Activated B cell treated with CpG ODN at 0.5 μM for 24 hours (primary cell): ENCODE data around the gene SMPD3. TPM values are rescaled to one million over a fixed set of nuclear protein-coding genes. Genes with fewer than 3 reads are reported as not detected.

ENCODE experiments used
- ATAC-seq: fragments of 200-7000 bp; cut with Tn5 transposase; one replicate; pipeline ENCODE4 v1.10.0; 2021; ENCODE audit warnings: low read depth, mild to moderate bottlenecking, moderate library complexity
- CTCF ChIA-PET: fragments of 350-600 bp; sonication (Branson Sonifier 250); formaldehyde crosslinking; loops from one replicate; lab custom pipeline; 2021; ENCODE audit warnings: antibody characterized with exemption; lab: Charles Lee
- POLR2A ChIA-PET: fragments of 350-600 bp; sonication (Branson Sonifier 250); formaldehyde crosslinking; loops from one replicate; lab custom pipeline; 2021; ENCODE audit warnings: antibody characterized with exemption; lab: Charles Lee
- DNase-seq: peaks from one replicate; pipeline ENCODE4 v3.0.0; 2022
- H3K27ac Mint-ChIP-seq: one replicate; pipeline ENCODE4 v1.8.0; 2020; ENCODE audit warnings: mixed read lengths
- H3K27me3 Mint-ChIP-seq: one replicate; pipeline ENCODE4 v1.8.0; 2021; ENCODE audit warnings: mixed read lengths
- H3K36me3 Mint-ChIP-seq: one replicate; pipeline ENCODE4 v1.8.0; 2021; ENCODE audit warnings: low read depth, mixed read lengths
- H3K4me1 Mint-ChIP-seq: one replicate; pipeline ENCODE4 v1.8.0; 2021; ENCODE audit warnings: mixed read lengths
- H3K4me3 Mint-ChIP-seq: one replicate; pipeline ENCODE4 v1.8.0; 2020; ENCODE audit warnings: mild to moderate bottlenecking, mixed read lengths
- H3K9me3 Mint-ChIP-seq: one replicate; pipeline ENCODE4 v1.8.0; 2020; ENCODE audit warnings: mixed read lengths
- CTCF ChIP-seq: fragments of 200-600 bp; IDR thresholded peaks from one replicate; pipeline ENCODE4 v1.8.0; 2022; ENCODE audit warnings: antibody characterized with exemption, mild to moderate bottlenecking
- intact Hi-C: fragments of 100-400 bp; cut with micrococcal nuclease; formaldehyde crosslinking; loops from one replicate; pipeline ENCODE4 v1.15.1; 2024
- total RNA-seq: library from RNA; stranded (reverse); gene quantifications from 2 replicates; pipeline ENCODE4 v1.2.3, GENCODE V29; 2022

Gene SMPD3
- total RNA-seq, 1 donor from 2014 or later = 0.35 TPM

GRCh38 chr16:68345351-68345810, 102.9 kb downstream of the SMPD3 start:
- Mint-ChIP-seq H3K27ac (no peak overlapping the region), H3K9me3 (no peaks in the 10 kb centered on the region), H3K27me3 (no peaks in the 10 kb centered on the region), H3K4me3 (no peak overlapping the region), H3K36me3 (peaks cover 82% of the 10 kb centered on the region), H3K4me1 (no peaks in the 10 kb centered on the region)
- DNase-seq (no peak), ATAC-seq (no peak)
- TF ChIP-seq CTCF = no peak
- intact Hi-C loops = no loop called here
- ChIA-PET POLR2A (interaction anchor here (0.7 kb wide), 1 partner anchor 1127 kb away, joined by 6 read pairs; no protein-coding TSS in a partner anchor), CTCF (interaction anchor here (1.8 kb wide), 1 partner anchor 84 kb away, joined by 5 read pairs; no protein-coding TSS in a partner anchor)

- intact Hi-C loops = no loop called here
- ATAC-seq = no peak
- TF ChIP-seq CTCF = no peak
- DNase-seq = no peak
- Mint-ChIP-seq H3K9me3 (no peaks in the 10 kb centered on the region), H3K36me3 (peaks cover 84% of the 10 kb centered on the region), H3K27me3 (no peaks in the 10 kb centered on the region), H3K4me1 (no peaks in the 10 kb centered on the region), H3K27ac (no peak overlapping the region), H3K4me3 (no peak overlapping the region)
- CTCF ChIA-PET = interaction anchor here (1.8 kb wide), 1 partner anchor 83 kb away, joined by 5 read pairs; no protein-coding TSS in a partner anchor
- POLR2A ChIA-PET = no interaction called here
Measured at GRCh38 chr16:68344252-68344651, 104.1 kb downstream of the SMPD3 start.

GRCh38 chr16:68343137-68343536, 105.2 kb downstream of the SMPD3 start:
- ATAC-seq (no peak), DNase-seq (no peak)
- no peak for TF ChIP-seq CTCF
- POLR2A ChIA-PET = no interaction called here
- no peaks in the 10 kb centered on the region for H3K9me3 Mint-ChIP-seq
- peaks cover 85% of the 10 kb centered on the region for H3K36me3 Mint-ChIP-seq
- CTCF ChIA-PET = no interaction called here
- no peak overlapping the region for H3K27ac Mint-ChIP-seq
- intact Hi-C loops = no loop called here
- no peak overlapping the region for H3K4me3 Mint-ChIP-seq
- no peaks in the 10 kb centered on the region for H3K4me1 Mint-ChIP-seq
- H3K27me3 Mint-ChIP-seq = no peaks in the 10 kb centered on the region

GRCh38 chr16:68342620-68343019, 105.7 kb downstream of the SMPD3 start:
- intact Hi-C loops = no loop called here
- ChIA-PET POLR2A (no interaction called here), CTCF (no interaction called here)
- no peaks in the 10 kb centered on the region for H3K9me3 Mint-ChIP-seq
- no peaks in the 10 kb centered on the region for H3K4me1 Mint-ChIP-seq
- DNase-seq (no peak), ATAC-seq (no peak)
- no peak for TF ChIP-seq CTCF
- H3K27me3 Mint-ChIP-seq = no peaks in the 10 kb centered on the region
- H3K4me3 Mint-ChIP-seq = no peak overlapping the region
- no peak overlapping the region for H3K27ac Mint-ChIP-seq
- peaks cover 85% of the 10 kb centered on the region for H3K36me3 Mint-ChIP-seq

- no peak for TF ChIP-seq CTCF
- DNase-seq (no peak), ATAC-seq (no peak)
- Mint-ChIP-seq H3K9me3 (no peaks in the 10 kb centered on the region), H3K4me1 (no peaks in the 10 kb centered on the region), H3K27me3 (no peaks in the 10 kb centered on the region), H3K4me3 (no peak overlapping the region), H3K36me3 (peaks cover 76% of the 10 kb centered on the region), H3K27ac (no peak overlapping the region)
- CTCF ChIA-PET = interaction anchor here (1.3 kb wide), 1 partner anchor 77 kb away, joined by 4 read pairs; no protein-coding TSS in a partner anchor
- intact Hi-C loops = no loop called here
- POLR2A ChIA-PET = no interaction called here
Measured at GRCh38 chr16:68339214-68339613, 109.1 kb downstream of the SMPD3 start.
